GM10248 (cell line): Measurements from ENCODE around the gene GRB10.

Experiments used
- CTCF ChIA-PET: fragments of 300-600 bp; sonication (Branson Sonifier 250); formaldehyde crosslinking; extraction: SDS; loops from one replicate; lab custom pipeline; 2021; ENCODE audit warnings: antibody characterized with exemption; lab: Yijun Ruan, JAX
- POLR2A ChIA-PET: fragments of 350-650 bp; sonication (Branson Sonifier 250); formaldehyde crosslinking; extraction: SDS; loops from one replicate; lab custom pipeline; 2020; ENCODE audit warnings: antibody characterized with exemption; lab: Yijun Ruan, JAX
- DNase-seq: peaks from one replicate; pipeline ENCODE4 v3.0.0; 2012; ENCODE audit errors: extremely low spot score
- CTCF ChIP-seq: IDR thresholded peaks from 2 replicates; pipeline ENCODE4 v1.5.1; 2012; ENCODE audit warnings: mild to moderate bottlenecking, low read depth; ENCODE audit errors: extremely low read depth, missing control alignments, control extremely low read depth

Gene GRB10

GRCh38 chr7:50632561-50633413, 149.9 kb downstream of the GRB10 start:
- peak; percentile 89 for TF ChIP-seq CTCF
- CTCF ChIA-PET = interaction anchor here (0.6 to 4.4 kb wide), 41 partner anchors 8 to 577 kb away, joined by 3 to 23 read pairs (median 3); partner anchors contain the start of gene ZPBP
- peak; percentile 60 for DNase-seq
- POLR2A ChIA-PET = no interaction called here

- ChIA-PET POLR2A (no interaction called here), CTCF (interaction anchor here (0.9 to 4.4 kb wide), 12 partner anchors 8 to 538 kb away, joined by 3 to 23 read pairs (median 5); partner anchors contain the start of gene ZPBP)
- no peak for DNase-seq
- TF ChIP-seq CTCF = no peak
These were observed 151.1 kb downstream of the GRB10 start for GRCh38 chr7:50631639-50632038.

GRCh38 chr7:50631100-50631499, 151.6 kb downstream of the GRB10 start:
- POLR2A ChIA-PET = no interaction called here
- CTCF ChIA-PET = interaction anchor here (1.6 to 4.4 kb wide), 6 partner anchors 10 to 538 kb away, joined by 5 to 23 read pairs (median 9); partner anchors contain the start of gene ZPBP

GRCh38 chr7:50629238-50629901, 153.3 kb downstream of the GRB10 start:
- CTCF ChIA-PET = interaction anchor here (0.8 to 2.5 kb wide), 8 partner anchors 11 to 510 kb away, joined by 3 to 9 read pairs (median 3); no protein-coding TSS in a partner anchor
- no peak for TF ChIP-seq CTCF
- no peak for DNase-seq
- POLR2A ChIA-PET = no interaction called here

More at GRCh38 chr7:50631100-50631499, 151.6 kb downstream of the GRB10 start:
- no peak for DNase-seq
- TF ChIP-seq CTCF = no peak

- no peak for DNase-seq
- CTCF ChIA-PET = interaction anchor here (0.8 to 2.5 kb wide), 6 partner anchors 11 to 509 kb away, joined by 3 to 9 read pairs (median 4); no protein-coding TSS in a partner anchor
- POLR2A ChIA-PET = no interaction called here
- no peak for TF ChIP-seq CTCF
These were observed 154.1 kb downstream of the GRB10 start for GRCh38 chr7:50628434-50629084.
